VCaP (cell line): ENCODE results near the gene ABHD10.

ENCODE experiments used
- H3K27ac ChIP-seq: fragments of 450-650 bp; 2 replicates; pipeline ENCODE4 v1.5.1; 2017
- TF ChIP-seq, protein P1 (sequence below): fragments of 450-650 bp; conservative IDR thresholded peaks from 2 replicates; pipeline ENCODE4 v1.5.1; 2017; ENCODE audit warnings: mild to moderate bottlenecking, moderate library complexity

ABHD10 gene

DNA sequence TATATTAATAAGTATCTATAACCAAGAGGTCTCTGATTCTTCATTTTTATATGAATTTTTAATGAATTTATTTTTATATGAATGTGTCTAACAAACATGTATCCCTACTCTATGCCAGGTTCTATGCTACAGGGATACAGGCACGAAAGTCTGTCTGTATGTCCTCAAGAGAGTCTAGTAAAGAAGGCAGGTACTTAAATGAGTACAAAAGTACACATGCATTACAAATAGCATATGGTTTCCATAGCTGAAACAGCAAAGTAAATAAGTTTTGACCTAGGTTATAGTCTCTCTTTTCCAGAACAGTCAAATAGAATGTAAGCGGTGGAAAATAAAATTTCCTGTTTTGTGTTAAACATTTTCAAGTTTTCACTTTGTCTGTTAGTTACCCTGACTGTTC is 13.3 kb upstream of the ABHD10 start:
- TF ChIP-seq, protein P1, sequence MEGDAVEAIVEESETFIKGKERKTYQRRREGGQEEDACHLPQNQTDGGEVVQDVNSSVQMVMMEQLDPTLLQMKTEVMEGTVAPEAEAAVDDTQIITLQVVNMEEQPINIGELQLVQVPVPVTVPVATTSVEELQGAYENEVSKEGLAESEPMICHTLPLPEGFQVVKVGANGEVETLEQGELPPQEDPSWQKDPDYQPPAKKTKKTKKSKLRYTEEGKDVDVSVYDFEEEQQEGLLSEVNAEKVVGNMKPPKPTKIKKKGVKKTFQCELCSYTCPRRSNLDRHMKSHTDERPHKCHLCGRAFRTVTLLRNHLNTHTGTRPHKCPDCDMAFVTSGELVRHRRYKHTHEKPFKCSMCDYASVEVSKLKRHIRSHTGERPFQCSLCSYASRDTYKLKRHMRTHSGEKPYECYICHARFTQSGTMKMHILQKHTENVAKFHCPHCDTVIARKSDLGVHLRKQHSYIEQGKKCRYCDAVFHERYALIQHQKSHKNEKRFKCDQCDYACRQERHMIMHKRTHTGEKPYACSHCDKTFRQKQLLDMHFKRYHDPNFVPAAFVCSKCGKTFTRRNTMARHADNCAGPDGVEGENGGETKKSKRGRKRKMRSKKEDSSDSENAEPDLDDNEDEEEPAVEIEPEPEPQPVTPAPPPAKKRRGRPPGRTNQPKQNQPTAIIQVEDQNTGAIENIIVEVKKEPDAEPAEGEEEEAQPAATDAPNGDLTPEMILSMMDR = no peak

DNA sequence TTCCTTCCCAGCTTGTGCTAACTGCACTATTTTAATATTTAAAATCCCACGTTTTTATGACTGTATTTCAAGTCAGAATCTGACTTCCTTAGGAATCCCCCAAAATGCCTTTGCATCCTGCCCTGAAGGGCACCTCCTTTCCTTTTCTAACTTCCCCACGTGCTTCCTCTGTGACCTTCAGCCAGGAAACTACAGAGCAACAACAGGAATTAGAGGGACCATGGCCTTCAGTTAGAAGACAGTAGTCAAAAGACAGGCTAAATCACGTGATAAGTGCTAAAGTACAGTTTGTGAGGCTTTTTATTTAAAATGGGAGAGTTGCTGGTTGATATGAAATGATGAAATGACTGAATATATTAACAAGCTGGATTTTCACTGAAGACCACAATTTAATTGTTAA is 11.8 kb upstream of the ABHD10 start:
- H3K27ac ChIP-seq = peak overlapping the region; percentile 50
- TF ChIP-seq, protein P1 = no peak

More for the DNA sequence above, 13.3 kb upstream of the ABHD10 start:
- H3K27ac ChIP-seq = no peak overlapping the region

DNA sequence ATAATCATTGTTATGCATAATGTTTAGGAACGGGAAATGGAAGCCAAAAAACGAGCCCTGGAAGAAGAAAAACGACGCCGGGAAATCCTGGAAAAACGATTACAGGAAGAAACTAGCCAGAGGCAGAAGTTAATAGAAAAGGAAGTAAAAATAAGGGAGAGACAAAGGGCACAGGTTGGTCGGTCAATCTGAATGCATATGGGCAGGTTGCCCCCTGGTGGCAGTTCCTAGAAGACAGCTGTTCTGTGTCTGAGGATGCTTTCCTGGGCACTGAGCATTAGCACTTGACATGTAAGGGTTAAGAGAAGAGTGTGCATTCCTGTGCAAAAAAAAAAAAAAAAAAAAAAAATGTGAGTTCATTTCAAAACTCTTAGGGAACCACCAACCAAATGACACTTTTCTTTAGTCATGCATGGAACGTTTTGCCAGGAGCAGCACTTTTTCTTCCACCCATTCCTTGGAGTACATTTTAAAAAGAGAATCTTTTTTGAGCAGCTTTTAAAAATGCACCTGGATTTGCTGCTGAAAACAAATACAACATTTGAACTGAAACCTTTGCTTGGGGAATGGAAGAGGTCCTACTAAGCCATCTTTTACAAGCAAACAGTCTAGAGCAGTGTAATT is 11.1 kb upstream of the ABHD10 start:
- TF ChIP-seq, protein P1 = peak; percentile 90
- H3K27ac ChIP-seq = peak overlapping the region; percentile 50

DNA sequence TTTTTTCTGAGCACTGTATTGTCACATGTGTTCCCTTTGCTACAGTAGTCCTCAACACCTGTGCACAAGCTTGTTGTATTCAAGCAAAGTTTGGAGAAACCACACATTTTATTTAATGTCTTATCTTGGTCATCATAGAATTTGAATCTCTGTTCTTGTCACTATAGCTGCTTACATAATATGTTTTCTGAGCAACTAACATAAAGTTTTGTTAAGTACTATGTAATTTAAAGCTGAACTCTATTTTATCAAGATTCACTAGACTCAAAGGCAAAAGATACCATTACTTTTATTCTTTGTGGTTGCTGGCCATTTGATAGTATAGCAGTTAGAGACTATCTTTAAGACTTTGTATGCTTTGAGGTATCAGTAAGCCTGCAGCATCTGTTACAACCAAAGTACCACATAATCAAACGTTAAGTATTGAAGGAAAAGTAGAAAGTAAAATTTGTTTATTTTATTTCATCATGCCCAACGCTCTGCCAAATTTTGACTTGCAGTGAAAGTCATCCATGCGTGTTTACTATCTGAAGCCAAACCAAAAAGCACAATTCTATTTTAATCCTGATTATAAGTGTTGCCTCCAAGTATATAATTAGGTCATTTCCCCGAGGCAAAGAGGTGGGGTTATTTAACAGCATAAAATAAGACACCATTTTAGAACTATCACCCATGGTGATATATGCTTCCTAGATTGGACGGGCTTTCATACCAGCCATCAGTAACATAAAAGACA is 10.3 kb upstream of the ABHD10 start:
- TF ChIP-seq, protein P1 = no peak
- no peak overlapping the region; the same call in 1 of the 2 replicates for H3K27ac ChIP-seq

DNA sequence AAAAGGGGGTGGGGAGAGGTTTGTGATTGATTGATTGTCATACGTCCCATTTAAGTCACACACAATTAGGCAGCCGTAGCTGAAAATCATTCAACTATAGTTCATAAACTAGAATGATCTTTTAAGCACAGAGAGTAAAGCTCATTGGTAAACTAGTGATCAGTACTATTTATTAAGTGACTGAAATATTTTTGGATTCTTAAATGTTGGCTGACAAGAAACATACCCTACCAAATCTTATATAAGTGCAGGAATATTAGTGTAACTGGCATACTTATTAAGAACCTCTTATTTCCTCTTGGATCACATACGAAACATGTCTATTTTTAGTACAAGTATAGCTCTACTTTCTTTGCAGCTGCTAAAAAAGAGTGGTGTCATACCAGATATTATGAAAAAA is 8.4 kb upstream of the ABHD10 start:
- H3K27ac ChIP-seq = no peak overlapping the region
- TF ChIP-seq, protein P1 = no peak

DNA sequence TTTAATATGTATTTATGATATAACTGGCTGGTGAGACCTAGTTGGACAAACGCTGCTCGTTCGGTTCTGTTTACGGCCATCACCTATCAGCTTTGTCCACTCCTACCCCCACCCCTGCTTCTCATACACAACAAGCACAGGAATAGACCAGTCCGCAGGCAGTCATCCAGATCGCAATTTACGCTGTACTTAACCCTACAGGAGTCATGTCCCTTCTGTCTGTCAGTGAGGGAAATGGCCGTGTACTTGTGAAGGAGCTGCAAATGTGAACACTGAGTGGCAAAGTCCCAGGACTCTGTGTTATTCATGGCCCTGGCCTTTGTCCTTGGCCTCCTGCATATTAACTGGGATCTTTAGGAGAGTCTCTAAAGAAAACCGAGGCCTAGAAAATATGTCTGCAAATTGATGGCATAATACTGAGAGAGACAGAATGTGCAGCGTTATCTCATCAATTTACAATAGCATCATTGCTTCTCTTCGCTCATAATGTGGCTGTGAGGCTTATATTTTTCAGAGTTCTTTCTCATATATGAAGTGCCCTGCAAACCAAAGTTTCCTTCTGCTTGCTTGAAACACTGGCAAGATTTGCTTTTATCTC is 7.2 kb upstream of the ABHD10 start:
- TF ChIP-seq, protein P1 = no peak
- H3K27ac ChIP-seq = no peak overlapping the region

DNA sequence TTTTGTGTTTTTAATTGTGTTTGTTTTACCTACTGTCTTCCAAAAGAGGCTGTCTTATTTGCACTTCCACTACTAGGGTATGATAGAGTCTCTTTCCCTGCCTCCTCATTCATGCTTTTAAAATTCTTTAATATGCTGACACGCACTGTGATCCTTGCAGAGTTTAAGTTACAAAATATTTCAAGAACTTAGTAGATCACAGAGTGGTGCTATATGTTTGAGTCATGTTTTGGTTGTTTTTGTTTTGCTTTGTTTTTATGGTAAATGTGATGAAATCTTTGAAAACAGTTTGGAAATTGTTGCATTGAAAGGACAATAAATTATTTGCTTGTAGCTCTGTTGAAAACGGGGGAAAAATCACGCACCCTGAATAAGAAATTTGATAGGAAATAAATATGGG is 5.9 kb upstream of the ABHD10 start:
- TF ChIP-seq, protein P1 = no peak
- H3K27ac ChIP-seq = no peak overlapping the region
